Endothelial cell of umbilical vein (primary cell): Measurements from ENCODE around the gene NLRP6. TPM values are rescaled to one million over a fixed set of nuclear protein-coding genes. Genes with fewer than 3 reads are reported as not detected.

Experiments
- BruUV-seq: library from RNA; stranded (reverse); fragments of 400-500 nt; replicated peaks from 2 replicates; lab custom pipeline; 2021; lab: Mats Ljungman, UMichigan
- CTCF ChIA-PET: fragments of 300-600, 350-600 bp; sonication (Branson Sonifier 250); formaldehyde crosslinking; loops from one replicate; lab custom pipeline; 2021; ENCODE audit warnings: antibody characterized with exemption, inconsistent platforms; lab: Charles Lee
- POLR2A ChIA-PET: fragments of 300-600, 350-600 bp; sonication (Branson Sonifier 250); formaldehyde crosslinking; loops from one replicate; lab custom pipeline; 2021; ENCODE audit warnings: antibody characterized with exemption, inconsistent platforms; lab: Charles Lee
- DNase-seq: peaks from one replicate; pipeline ENCODE4 v3.0.0-alpha.2; 2011; ENCODE audit warnings: low read depth, low spot score
- FAIRE-seq: peaks from 2 replicates; lab custom pipeline; 2011; peaks lifted over from hg19 to GRCh38; lab: Jason Lieb, UNC
- H2AFZ ChIP-seq: 2 replicates; pipeline ENCODE4 v1.6.0; 2012; ENCODE audit warnings: low read depth, low read length, control low read depth, inconsistent platforms
- H3K27ac ChIP-seq: 2 replicates; pipeline ENCODE4 v1.5.1; 2011; ENCODE audit warnings: low read depth, mild to moderate bottlenecking, control low read depth, low read length, moderate library complexity; ENCODE audit not compliant: insufficient read depth
- H3K27me3 ChIP-seq, 2 experiments: 2 replicates each; pipeline versions ENCODE4 v1.6.0 to v1.6.1; 2011; ENCODE audit warnings: low read length in 2 of 2, mixed read lengths in 1 of 2; ENCODE audit not compliant: control insufficient read depth in 2 of 2, insufficient read depth in 2 of 2
- H3K36me3 ChIP-seq, 2 experiments: 2 replicates in 1 of 2; 3 replicates in 1 of 2; pipeline ENCODE4 v1.5.1; 2011; ENCODE audit warnings: low read length in 2 of 2, mild to moderate bottlenecking in 1 of 2, moderate library complexity in 1 of 2; ENCODE audit not compliant: control insufficient read depth in 2 of 2, insufficient read depth in 2 of 2; ENCODE audit errors: extremely low read depth in 1 of 2
- H3K4me1 ChIP-seq: 3 replicates; pipeline ENCODE4 v1.5.1; 2011; ENCODE audit warnings: mild to moderate bottlenecking, low read length; ENCODE audit not compliant: control insufficient read depth, insufficient read depth; ENCODE audit errors: extremely low read depth
- H3K4me2 ChIP-seq: 2 replicates; pipeline ENCODE4 v1.6.1; 2011; ENCODE audit warnings: low read length, control low read depth, mixed read lengths; ENCODE audit not compliant: insufficient read depth
- H3K4me3 ChIP-seq, 3 experiments: fragments of 200-600 bp in 1 of 3; sonication (generic), shearing (Covaris generic) in 1 of 3; replicated peaks in 1 of 3; 2 replicates each; pipeline ENCODE4 v1.5.1; 2011 to 2016; ENCODE audit warnings: control low read depth in 3 of 3, low read length in 3 of 3, mild to moderate bottlenecking in 2 of 3, inconsistent platforms in 1 of 3, low read depth in 1 of 3, moderate library complexity in 1 of 3; ENCODE audit not compliant: insufficient read depth in 1 of 3
- H3K79me2 ChIP-seq: 2 replicates; pipeline ENCODE4 v1.6.0; 2012; ENCODE audit warnings: low read length, inconsistent platforms; ENCODE audit not compliant: control insufficient read depth, insufficient read depth
- H3K9ac ChIP-seq: replicated peaks from 2 replicates; pipeline ENCODE3; 2011; ENCODE audit warnings: low read length, control low read depth; ENCODE audit not compliant: insufficient read depth; ENCODE audit errors: extremely low read depth
- H3K9me1 ChIP-seq: replicated peaks from 3 replicates; pipeline ENCODE4 v1.6.0; 2011; ENCODE audit warnings: mild to moderate bottlenecking, low read length; ENCODE audit not compliant: control insufficient read depth, insufficient read depth; ENCODE audit errors: extremely low read depth
- H3K9me3 ChIP-seq: replicated peaks from 2 replicates; pipeline ENCODE4 v1.5.1; 2012; ENCODE audit warnings: low read length, inconsistent platforms; ENCODE audit not compliant: control insufficient read depth, insufficient read depth
- H4K20me1 ChIP-seq: replicated peaks from 2 replicates; pipeline ENCODE3; 2011; ENCODE audit warnings: mild to moderate bottlenecking, low read length; ENCODE audit not compliant: control insufficient read depth, insufficient read depth; ENCODE audit errors: extremely low read depth
- CTCF ChIP-seq, 2 donors: IDR thresholded peaks; 1 replicate in 1 of 2; 2 replicates in 1 of 2; pipeline ENCODE4 v1.5.1; 2011; ENCODE audit warnings: low read length in 2 of 2, mild to moderate bottlenecking in 2 of 2, moderate library complexity in 2 of 2, control low read depth in 1 of 2, inconsistent platforms in 1 of 2, low read depth in 1 of 2; ENCODE audit not compliant: insufficient read depth in 1 of 2; ENCODE audit errors: extremely low read depth in 1 of 2
- EZH2 ChIP-seq: IDR thresholded peaks from 2 replicates; pipeline ENCODE4 v1.6.1; 2012; ENCODE audit warnings: borderline replicate concordance, low read depth, mild to moderate bottlenecking, moderate library complexity, low read length, inconsistent platforms; ENCODE audit not compliant: severe bottlenecking
- FOS ChIP-seq: IDR thresholded peaks from 2 replicates; pipeline ENCODE4 v1.6.1; 2011; ENCODE audit warnings: mild to moderate bottlenecking, low read length, moderate library complexity, borderline replicate concordance; ENCODE audit not compliant: insufficient read depth
- GATA2 ChIP-seq: IDR thresholded peaks from 2 replicates; pipeline ENCODE4 v1.7.0; 2011; ENCODE audit warnings: low read depth, mild to moderate bottlenecking, moderate library complexity, mixed read lengths, low read length; ENCODE audit not compliant: insufficient read length, insufficient read depth
- JUN ChIP-seq: IDR thresholded peaks from 2 replicates; pipeline ENCODE4 v1.6.1; 2011; ENCODE audit warnings: borderline replicate concordance, low read depth; ENCODE audit not compliant: insufficient read length, insufficient read depth
- MAX ChIP-seq: IDR thresholded peaks from 2 replicates; pipeline ENCODE4 v1.6.1; 2011; ENCODE audit not compliant: insufficient read depth, insufficient read length
- MYC ChIP-seq: IDR thresholded peaks from one replicate; pipeline ENCODE4 v1.6.1; 2011; ENCODE audit warnings: mild to moderate bottlenecking, low read depth, low read length
- POLR2A ChIP-seq: IDR thresholded peaks from 2 replicates; pipeline ENCODE4 v1.6.1; 2012; ENCODE audit warnings: low read depth, mild to moderate bottlenecking, control low read depth, low read length
- POLR2AphosphoS5 ChIP-seq: IDR thresholded peaks from 2 replicates; pipeline ENCODE4 v1.6.1; 2012; ENCODE audit warnings: low read depth, mild to moderate bottlenecking, control low read depth, low read length, moderate library complexity; ENCODE audit not compliant: insufficient read depth
- dilution Hi-C: fragments of 300-500 bp; cut with MboI; formaldehyde crosslinking; loops from one replicate; pipeline ENCODE4 v1.15.0; 2019; ENCODE audit warnings: low sequenced_read_pairs; ENCODE audit not compliant: extremely low pct_ligation_motif_present
- intact Hi-C: fragments of 100-400 bp; cut with micrococcal nuclease; formaldehyde crosslinking; loops from one replicate; pipeline ENCODE4 v1.10.0; 2022
- polyA plus RNA-seq, 4 experiments: library from polyadenylated mRNA; depleted of rRNA in 3 of 4; stranded (reverse) in 3 of 4; unstranded in 1 of 4; fragments of >200 nt; gene quantifications; 2 replicates each; pipeline versions ENCODE4 v1.2.1 to v1.2.3, GENCODE V29; 2011 to 2012; ENCODE audit warnings: missing spikeins in 1 of 4
- total RNA-seq: library from RNA; stranded (reverse); gene quantifications from 2 replicates; pipeline ENCODE4 v1.2.3, GENCODE V29; 2021

The NLRP6 gene
- total and polyA plus RNA-seq, 2 donors (not counting 3 experiments of a cell fraction or from before 2014, with no cell fraction given): not detected

- no peak for FAIRE-seq
- CTCF ChIA-PET: interaction anchor here (0.8 to 1.0 kb wide), 3 partner anchors 11 to 137 kb away, joined by 3 to 4 read pairs (median 3); no protein-coding TSS in a partner anchor
These were observed 34.0 kb downstream of the NLRP6 start for GRCh38 chr11:312092-312816.

More at GRCh38 chr11:312092-312816, 34.0 kb downstream of the NLRP6 start:
- H3K36me3 ChIP-seq: no peaks in the 10 kb centered on the region
- no TSS peak for BruUV-seq
- POLR2A ChIA-PET: no interaction called here
- peaks cover 13% of the 10 kb centered on the region for H3K79me2 ChIP-seq
- no peak overlapping the region for H3K9ac ChIP-seq
- H3K9me1 ChIP-seq: no peaks in the 10 kb centered on the region
- no peak overlapping the region for H3K4me3 ChIP-seq
- intact Hi-C loops: no loop called here
- H4K20me1 ChIP-seq: no peaks in the 10 kb centered on the region
- no peak for DNase-seq
- TF ChIP-seq POLR2A: no peak
- no peak for TF ChIP-seq FOS
- no peak for TF ChIP-seq GATA2
- no peak for TF ChIP-seq CTCF (IDR thresholded peaks at IDR 0.05; ENCODE audit: extremely low read depth in 1 of 2, insufficient read depth in 1 of 2, low read depth in 1 of 2, low read length in 2 of 2)
- no peak for TF ChIP-seq MYC
- TF ChIP-seq JUN: no peak
- no peak for TF ChIP-seq MAX
- no peak for TF ChIP-seq POLR2AphosphoS5
- no peak for TF ChIP-seq EZH2
- peaks cover 17% of the 10 kb centered on the region for H3K4me1 ChIP-seq
- H3K27ac ChIP-seq: no peak overlapping the region
- H3K9me3 ChIP-seq: no peaks in the 10 kb centered on the region
- dilution Hi-C loops: no loop called here
- H3K27me3 ChIP-seq: peaks cover 17 to 23% of the 10 kb centered on the region in 2 experiments
- no peak overlapping the region for H2AFZ ChIP-seq
- no peak overlapping the region for H3K4me2 ChIP-seq
